Measurements from ENCODE around the gene FBXW8. TPM values are rescaled to one million over a fixed set of nuclear protein-coding genes. Genes with fewer than 3 reads are reported as not detected.

FBXW8 gene
- total RNA-seq, 4 donors from 2014 or later: 7.8 to 29.9 (median 10.3) TPM

DNA sequence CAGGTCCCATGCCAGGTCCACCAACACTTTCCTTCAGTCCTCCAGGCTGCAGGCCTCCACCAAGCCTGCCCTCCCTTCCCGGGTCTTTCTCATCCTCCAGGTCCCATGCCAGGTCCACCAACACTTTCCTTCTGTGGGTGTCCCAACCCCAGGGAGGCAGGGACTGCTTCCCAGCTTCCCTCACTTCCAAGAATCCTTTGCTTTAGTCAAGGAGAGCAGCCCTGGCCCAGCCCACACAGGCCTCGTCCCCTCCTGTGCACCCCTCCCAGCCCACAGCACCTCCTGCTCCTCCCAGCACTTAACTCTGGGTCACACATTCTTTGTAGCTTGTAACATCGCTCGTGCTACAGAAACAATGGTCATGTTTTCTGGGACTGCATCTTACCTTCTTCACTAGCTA lies 115.6 kb downstream of the FBXW8 start:
- H3K36me3 ChIP-seq: peaks cover 0 to 16% (median 4%) of the 10 kb centered on the region in 4 donors
- H3K9me3 ChIP-seq: no peaks in the 10 kb centered on the region
- H3K27me3 ChIP-seq: no peaks in the 10 kb centered on the region
- DNase-seq: no peak
- TF ChIP-seq POLR2A (IDR thresholded peaks at IDR 0.05) (no peak), POLR2AphosphoS5 (IDR thresholded peaks at IDR 0.05) (no peak), EP300 (IDR thresholded peaks at IDR 0.05; ENCODE audit: low read depth) (no peak)
- TF ChIP-seq, protein P1, sequence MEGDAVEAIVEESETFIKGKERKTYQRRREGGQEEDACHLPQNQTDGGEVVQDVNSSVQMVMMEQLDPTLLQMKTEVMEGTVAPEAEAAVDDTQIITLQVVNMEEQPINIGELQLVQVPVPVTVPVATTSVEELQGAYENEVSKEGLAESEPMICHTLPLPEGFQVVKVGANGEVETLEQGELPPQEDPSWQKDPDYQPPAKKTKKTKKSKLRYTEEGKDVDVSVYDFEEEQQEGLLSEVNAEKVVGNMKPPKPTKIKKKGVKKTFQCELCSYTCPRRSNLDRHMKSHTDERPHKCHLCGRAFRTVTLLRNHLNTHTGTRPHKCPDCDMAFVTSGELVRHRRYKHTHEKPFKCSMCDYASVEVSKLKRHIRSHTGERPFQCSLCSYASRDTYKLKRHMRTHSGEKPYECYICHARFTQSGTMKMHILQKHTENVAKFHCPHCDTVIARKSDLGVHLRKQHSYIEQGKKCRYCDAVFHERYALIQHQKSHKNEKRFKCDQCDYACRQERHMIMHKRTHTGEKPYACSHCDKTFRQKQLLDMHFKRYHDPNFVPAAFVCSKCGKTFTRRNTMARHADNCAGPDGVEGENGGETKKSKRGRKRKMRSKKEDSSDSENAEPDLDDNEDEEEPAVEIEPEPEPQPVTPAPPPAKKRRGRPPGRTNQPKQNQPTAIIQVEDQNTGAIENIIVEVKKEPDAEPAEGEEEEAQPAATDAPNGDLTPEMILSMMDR (IDR thresholded peaks at IDR 0.05): no peak
- intact Hi-C loops (cut with DNase I; ENCODE audit: low total_unique reads): loop anchor here (10.0 kb wide), 2 partner anchors 88 to 128 kb away; no protein-coding TSS in a partner anchor
- H3K4me3 ChIP-seq: no peak overlapping the region
- in situ Hi-C loops (cut with MboI; ENCODE audit: low pct_ligation_motif_present in 1 of 4, low pct_unique_long_range_greater_than_20kb in 1 of 4, low sequenced_read_pairs in 3 of 4): loop anchor here in 3 of 4 donors (5.0 to 10.0 kb wide), 2 partner anchors 88 to 91 kb away; no protein-coding TSS in a partner anchor
- H3K4me1 ChIP-seq: peaks cover 0 to 5% (median 2%) of the 10 kb centered on the region in 4 donors
- WGBS, 2 donors (ENCODE audit: low coverage in 1 of 2): 75 to 84% methylated on average over 2 to 4 of the region's 4 CpGs
- H3K27ac ChIP-seq: no peak overlapping the region

DNA sequence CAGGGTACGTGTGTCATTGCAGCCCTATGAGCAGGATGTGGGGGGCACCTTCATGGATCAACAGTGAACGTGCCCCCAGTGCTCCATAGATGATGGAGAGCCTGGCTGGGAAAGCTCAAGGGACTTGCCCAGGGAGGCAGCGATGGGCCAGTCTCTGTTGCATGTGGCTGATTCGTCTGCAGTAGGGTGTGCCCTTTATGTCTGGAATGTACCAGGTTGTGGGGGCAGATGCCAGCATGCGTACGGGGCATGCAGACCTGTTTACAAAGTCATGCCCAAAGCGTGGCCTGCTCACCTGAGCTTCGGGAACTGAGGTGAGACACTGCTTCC lies 116.1 kb downstream of the FBXW8 start:
- TF ChIP-seq POLR2A (IDR thresholded peaks at IDR 0.05): no peak
- TF ChIP-seq EP300 (IDR thresholded peaks at IDR 0.05; ENCODE audit: low read depth): no peak
- TF ChIP-seq, protein P1 (IDR thresholded peaks at IDR 0.05): no peak
- TF ChIP-seq POLR2AphosphoS5 (IDR thresholded peaks at IDR 0.05): no peak
- Histone ChIP-seq H3K4me1 (peaks cover 0 to 5% (median 2%) of the 10 kb centered on the region in 4 donors), H3K4me3 (no peak overlapping the region), H3K27ac (no peak overlapping the region), H3K36me3 (peaks cover 0 to 16% (median 2%) of the 10 kb centered on the region in 4 donors), H3K27me3 (no peaks in the 10 kb centered on the region), H3K9me3 (no peaks in the 10 kb centered on the region)
- 91 to 100% methylated on average over 1 to 8 of the region's 8 CpGs for WGBS, 2 donors (ENCODE audit: low coverage in 1 of 2)
- intact Hi-C loops (cut with DNase I; ENCODE audit: low total_unique reads) (loop anchor here (10.0 kb wide), 2 partner anchors 88 to 128 kb away; no protein-coding TSS in a partner anchor), in situ Hi-C loops (cut with MboI; ENCODE audit: low pct_ligation_motif_present in 1 of 4, low pct_unique_long_range_greater_than_20kb in 1 of 4, low sequenced_read_pairs in 3 of 4) (loop anchor here in 3 of 4 donors (5.0 to 10.0 kb wide), 2 partner anchors 88 to 90 kb away; no protein-coding TSS in a partner anchor)
- no peak for DNase-seq

DNA sequence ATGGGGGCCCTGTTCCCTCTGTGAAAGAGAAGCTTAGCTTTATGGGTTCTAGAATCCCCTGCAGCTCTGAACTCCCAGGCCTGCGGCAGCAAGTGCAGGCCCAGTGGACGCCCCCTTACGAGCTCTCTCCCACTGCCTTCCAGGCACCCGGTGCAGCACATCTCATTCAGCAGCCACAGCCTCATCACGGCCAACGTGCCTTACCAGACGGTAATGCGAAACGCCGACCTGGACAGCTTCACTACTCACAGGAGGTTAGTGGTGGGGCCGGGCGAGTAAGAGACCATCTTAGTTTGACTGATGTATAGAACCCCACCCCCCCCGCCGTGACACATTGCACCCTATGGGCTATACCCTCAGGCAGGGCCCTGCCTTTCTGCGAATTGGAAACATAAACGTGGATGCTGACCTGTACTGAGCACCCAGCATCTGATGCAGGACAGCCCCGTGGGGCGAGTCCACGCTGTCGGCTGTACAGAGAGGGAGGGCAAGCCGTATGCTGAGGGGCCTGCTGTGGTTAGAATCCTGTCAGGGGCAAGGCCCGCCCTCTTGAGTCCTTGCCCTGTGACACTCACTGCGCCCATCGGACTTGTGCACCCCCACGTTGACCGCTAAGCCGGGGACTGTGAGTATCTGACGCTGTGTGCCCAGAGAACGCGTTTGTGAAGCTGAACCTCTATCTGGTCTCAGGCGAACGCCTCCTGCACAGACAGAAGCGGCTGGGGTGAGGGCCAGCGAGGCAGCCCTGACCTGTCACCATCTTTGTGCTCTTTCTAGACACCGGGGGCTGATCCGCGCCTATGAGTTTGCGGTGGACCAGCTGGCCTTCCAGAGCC lies 116.7 kb downstream of the FBXW8 start:
- no peak for DNase-seq
- in situ Hi-C loops (cut with MboI; ENCODE audit: low pct_ligation_motif_present in 1 of 4, low pct_unique_long_range_greater_than_20kb in 1 of 4, low sequenced_read_pairs in 3 of 4): loop anchor here in 3 of 4 donors (5.0 to 10.0 kb wide), 2 partner anchors 87 to 90 kb away; no protein-coding TSS in a partner anchor
- intact Hi-C loops (cut with DNase I; ENCODE audit: low total_unique reads): loop anchor here (10.0 kb wide), 2 partner anchors 87 to 127 kb away; no protein-coding TSS in a partner anchor
- Histone ChIP-seq H3K4me3 (no peak overlapping the region), H3K36me3 (peaks cover 0 to 16% (median 2%) of the 10 kb centered on the region in 4 donors), H3K27me3 (no peaks in the 10 kb centered on the region), H3K27ac (no peak overlapping the region), H3K4me1 (peaks cover 0 to 5% (median 2%) of the 10 kb centered on the region in 4 donors), H3K9me3 (no peaks in the 10 kb centered on the region)
- TF ChIP-seq POLR2A (IDR thresholded peaks at IDR 0.05): no peak
- TF ChIP-seq EP300 (IDR thresholded peaks at IDR 0.05; ENCODE audit: low read depth): no peak
- TF ChIP-seq, protein P1 (IDR thresholded peaks at IDR 0.05): no peak
- TF ChIP-seq POLR2AphosphoS5 (IDR thresholded peaks at IDR 0.05): no peak
- WGBS, 2 donors (ENCODE audit: low coverage in 1 of 2): 95% methylated on average over 38 of the region's 38 CpGs; no CpG with 5 or more reads in 1 of the 2 donors

DNA sequence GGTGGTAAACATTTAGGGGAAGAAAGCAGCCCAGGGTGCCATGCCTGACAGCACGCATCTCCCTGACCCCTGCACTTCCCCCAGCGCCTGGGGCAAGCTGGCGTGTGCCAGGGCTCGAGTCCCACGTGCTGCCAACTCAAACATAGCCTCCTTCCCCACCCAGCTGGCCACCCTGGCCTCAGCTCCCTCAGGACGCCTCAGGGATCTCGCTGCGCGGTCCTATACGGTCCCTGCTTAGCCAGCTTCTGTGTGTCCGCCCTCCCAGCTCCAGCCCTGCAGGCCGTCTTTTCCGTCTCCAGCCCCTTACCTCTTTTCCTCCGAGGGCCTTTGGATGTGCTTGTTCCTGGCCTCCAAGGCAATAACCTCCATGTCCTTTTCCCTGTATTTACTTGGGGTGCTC lies 117.5 kb downstream of the FBXW8 start:
- WGBS, 2 donors (ENCODE audit: low coverage in 1 of 2): 93 to 94% methylated on average over 3 to 14 of the region's 14 CpGs
- intact Hi-C loops (cut with DNase I; ENCODE audit: low total_unique reads) (loop anchor here (10.0 kb wide), 2 partner anchors 87 to 127 kb away; no protein-coding TSS in a partner anchor), in situ Hi-C loops (cut with MboI; ENCODE audit: low pct_ligation_motif_present in 1 of 4, low pct_unique_long_range_greater_than_20kb in 1 of 4, low sequenced_read_pairs in 3 of 4) (loop anchor here in 3 of 4 donors (5.0 to 10.0 kb wide), 2 partner anchors 87 to 89 kb away; no protein-coding TSS in a partner anchor)
- no peak overlapping the region for H3K27ac ChIP-seq
- peaks cover 7% of the 10 kb centered on the region for H3K27me3 ChIP-seq
- no peak overlapping the region for H3K4me3 ChIP-seq
- peaks cover 0 to 13% (median 6%) of the 10 kb centered on the region in 4 donors for H3K4me1 ChIP-seq
- no peaks in the 10 kb centered on the region for H3K9me3 ChIP-seq
- TF ChIP-seq EP300 (IDR thresholded peaks at IDR 0.05; ENCODE audit: low read depth) (no peak), POLR2AphosphoS5 (IDR thresholded peaks at IDR 0.05) (no peak), POLR2A (IDR thresholded peaks at IDR 0.05) (no peak)
- TF ChIP-seq, protein P1 (IDR thresholded peaks at IDR 0.05): no peak
- peaks cover 0 to 16% (median 2%) of the 10 kb centered on the region in 4 donors for H3K36me3 ChIP-seq
- DNase-seq: no peak

All from transverse colon (tissue), 4 donors.